Ishikawa (cell line): ENCODE measurements around the gene COMT.

ENCODE experiments used
- CEBPB ChIP-seq: IDR thresholded peaks from 2 replicates; pipeline ENCODE4 v1.6.1; 2012
- CREB1 ChIP-seq: IDR thresholded peaks from 2 replicates; pipeline ENCODE4 v1.6.1; 2012; ENCODE audit warnings: low read depth
- EGR1 ChIP-seq: IDR thresholded peaks from 2 replicates; pipeline ENCODE4 v1.6.1; 2012
- EP300 ChIP-seq: IDR thresholded peaks from 2 replicates; pipeline ENCODE4 v1.6.1; 2012; ENCODE audit warnings: borderline replicate concordance
- FOXM1 ChIP-seq: IDR thresholded peaks from 2 replicates; pipeline ENCODE4 v1.6.1; 2012; ENCODE audit warnings: low read depth, borderline replicate concordance
- NFIC ChIP-seq: IDR thresholded peaks from 2 replicates; pipeline ENCODE4 v1.6.1; 2012
- RAD21 ChIP-seq: IDR thresholded peaks from 2 replicates; pipeline ENCODE4 v1.6.1; 2012; ENCODE audit warnings: low read depth
- TAF1 ChIP-seq: IDR thresholded peaks from 2 replicates; pipeline ENCODE4 v1.6.1; 2012; ENCODE audit warnings: low read depth, mild to moderate bottlenecking
- TCF12 ChIP-seq: IDR thresholded peaks from 2 replicates; pipeline ENCODE4 v1.6.1; 2012; ENCODE audit warnings: low read depth
- TEAD4 ChIP-seq: IDR thresholded peaks from 2 replicates; pipeline ENCODE4 v1.6.1; 2012
- YY1 ChIP-seq: IDR thresholded peaks from 2 replicates; pipeline ENCODE4 v1.6.1; 2012; ENCODE audit warnings: low read depth
- ZBTB7A ChIP-seq: IDR thresholded peaks from 2 replicates; pipeline ENCODE4 v1.6.1; 2012; ENCODE audit warnings: low read depth
- TF ChIP-seq, protein P1 (sequence below): IDR thresholded peaks from 2 replicates; pipeline ENCODE4 v1.6.1; 2012
- TF ChIP-seq, protein P2 (sequence below): IDR thresholded peaks from 2 replicates; pipeline ENCODE4 v1.6.1; 2012
- TF ChIP-seq, protein P3 (sequence below): IDR thresholded peaks from 2 replicates; pipeline ENCODE4 v1.6.1; 2012; ENCODE audit warnings: low read depth, mild to moderate bottlenecking

The COMT gene

DNA sequence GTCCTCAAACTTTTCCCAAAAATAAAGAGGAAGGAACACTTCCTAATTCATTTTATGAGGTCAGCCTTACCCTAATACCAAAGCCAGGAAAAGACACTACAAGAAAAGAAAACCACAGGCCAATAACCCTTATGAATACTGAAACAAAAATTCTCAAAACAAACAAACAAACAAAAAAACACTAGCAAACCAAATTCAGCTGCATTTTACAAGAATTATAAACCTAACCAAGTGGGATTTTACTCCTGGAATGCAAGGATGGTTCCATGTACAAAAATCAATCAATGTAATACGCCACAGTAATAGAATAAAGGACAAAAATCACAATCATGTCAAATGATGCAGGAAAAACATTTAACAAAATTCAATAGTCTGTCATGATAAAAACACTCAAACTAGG lies 61.7 kb downstream of the COMT start:
- TF ChIP-seq, protein P1, sequence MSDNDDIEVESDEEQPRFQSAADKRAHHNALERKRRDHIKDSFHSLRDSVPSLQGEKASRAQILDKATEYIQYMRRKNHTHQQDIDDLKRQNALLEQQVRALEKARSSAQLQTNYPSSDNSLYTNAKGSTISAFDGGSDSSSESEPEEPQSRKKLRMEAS = no peak
- TF ChIP-seq YY1 (no peak), RAD21 (no peak), TCF12 (no peak), NFIC (no peak), FOXM1 (no peak), CEBPB (no peak), ZBTB7A (no peak), TAF1 (no peak), TEAD4 (no peak), EGR1 (no peak), CREB1 (no peak)
- TF ChIP-seq, protein P2, sequence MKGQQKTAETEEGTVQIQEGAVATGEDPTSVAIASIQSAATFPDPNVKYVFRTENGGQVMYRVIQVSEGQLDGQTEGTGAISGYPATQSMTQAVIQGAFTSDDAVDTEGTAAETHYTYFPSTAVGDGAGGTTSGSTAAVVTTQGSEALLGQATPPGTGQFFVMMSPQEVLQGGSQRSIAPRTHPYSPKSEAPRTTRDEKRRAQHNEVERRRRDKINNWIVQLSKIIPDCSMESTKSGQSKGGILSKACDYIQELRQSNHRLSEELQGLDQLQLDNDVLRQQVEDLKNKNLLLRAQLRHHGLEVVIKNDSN = no peak
- TF ChIP-seq, protein P3, sequence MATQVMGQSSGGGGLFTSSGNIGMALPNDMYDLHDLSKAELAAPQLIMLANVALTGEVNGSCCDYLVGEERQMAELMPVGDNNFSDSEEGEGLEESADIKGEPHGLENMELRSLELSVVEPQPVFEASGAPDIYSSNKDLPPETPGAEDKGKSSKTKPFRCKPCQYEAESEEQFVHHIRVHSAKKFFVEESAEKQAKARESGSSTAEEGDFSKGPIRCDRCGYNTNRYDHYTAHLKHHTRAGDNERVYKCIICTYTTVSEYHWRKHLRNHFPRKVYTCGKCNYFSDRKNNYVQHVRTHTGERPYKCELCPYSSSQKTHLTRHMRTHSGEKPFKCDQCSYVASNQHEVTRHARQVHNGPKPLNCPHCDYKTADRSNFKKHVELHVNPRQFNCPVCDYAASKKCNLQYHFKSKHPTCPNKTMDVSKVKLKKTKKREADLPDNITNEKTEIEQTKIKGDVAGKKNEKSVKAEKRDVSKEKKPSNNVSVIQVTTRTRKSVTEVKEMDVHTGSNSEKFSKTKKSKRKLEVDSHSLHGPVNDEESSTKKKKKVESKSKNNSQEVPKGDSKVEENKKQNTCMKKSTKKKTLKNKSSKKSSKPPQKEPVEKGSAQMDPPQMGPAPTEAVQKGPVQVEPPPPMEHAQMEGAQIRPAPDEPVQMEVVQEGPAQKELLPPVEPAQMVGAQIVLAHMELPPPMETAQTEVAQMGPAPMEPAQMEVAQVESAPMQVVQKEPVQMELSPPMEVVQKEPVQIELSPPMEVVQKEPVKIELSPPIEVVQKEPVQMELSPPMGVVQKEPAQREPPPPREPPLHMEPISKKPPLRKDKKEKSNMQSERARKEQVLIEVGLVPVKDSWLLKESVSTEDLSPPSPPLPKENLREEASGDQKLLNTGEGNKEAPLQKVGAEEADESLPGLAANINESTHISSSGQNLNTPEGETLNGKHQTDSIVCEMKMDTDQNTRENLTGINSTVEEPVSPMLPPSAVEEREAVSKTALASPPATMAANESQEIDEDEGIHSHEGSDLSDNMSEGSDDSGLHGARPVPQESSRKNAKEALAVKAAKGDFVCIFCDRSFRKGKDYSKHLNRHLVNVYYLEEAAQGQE = no peak

DNA sequence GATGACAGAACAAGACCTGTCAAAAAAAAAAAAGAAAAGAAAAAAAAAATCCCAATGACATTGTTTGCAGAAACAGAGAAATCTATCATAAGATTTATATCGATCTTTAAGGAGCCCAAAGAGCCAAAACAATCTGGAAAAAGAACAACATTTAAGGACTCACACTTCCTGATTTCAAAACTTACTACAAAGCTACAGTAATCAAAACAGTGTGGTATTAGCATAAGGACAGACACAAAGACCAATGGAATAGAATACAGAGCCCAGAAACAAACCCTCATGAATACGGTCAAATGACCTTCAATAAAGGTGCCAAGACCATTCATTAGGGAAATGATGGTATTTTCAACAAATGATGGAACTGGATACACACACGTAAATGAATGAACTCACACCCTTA lies 62.9 kb downstream of the COMT start:
- no peak for TF ChIP-seq TEAD4
- TF ChIP-seq EGR1 = no peak
- TF ChIP-seq, protein P1 = no peak
- no peak for TF ChIP-seq FOXM1
- TF ChIP-seq, protein P2 = no peak
- TF ChIP-seq RAD21 = no peak
- TF ChIP-seq NFIC = no peak
- no peak for TF ChIP-seq ZBTB7A
- no peak for TF ChIP-seq CREB1
- no peak for TF ChIP-seq EP300
- TF ChIP-seq TCF12 = no peak
- TF ChIP-seq CEBPB = no peak

DNA sequence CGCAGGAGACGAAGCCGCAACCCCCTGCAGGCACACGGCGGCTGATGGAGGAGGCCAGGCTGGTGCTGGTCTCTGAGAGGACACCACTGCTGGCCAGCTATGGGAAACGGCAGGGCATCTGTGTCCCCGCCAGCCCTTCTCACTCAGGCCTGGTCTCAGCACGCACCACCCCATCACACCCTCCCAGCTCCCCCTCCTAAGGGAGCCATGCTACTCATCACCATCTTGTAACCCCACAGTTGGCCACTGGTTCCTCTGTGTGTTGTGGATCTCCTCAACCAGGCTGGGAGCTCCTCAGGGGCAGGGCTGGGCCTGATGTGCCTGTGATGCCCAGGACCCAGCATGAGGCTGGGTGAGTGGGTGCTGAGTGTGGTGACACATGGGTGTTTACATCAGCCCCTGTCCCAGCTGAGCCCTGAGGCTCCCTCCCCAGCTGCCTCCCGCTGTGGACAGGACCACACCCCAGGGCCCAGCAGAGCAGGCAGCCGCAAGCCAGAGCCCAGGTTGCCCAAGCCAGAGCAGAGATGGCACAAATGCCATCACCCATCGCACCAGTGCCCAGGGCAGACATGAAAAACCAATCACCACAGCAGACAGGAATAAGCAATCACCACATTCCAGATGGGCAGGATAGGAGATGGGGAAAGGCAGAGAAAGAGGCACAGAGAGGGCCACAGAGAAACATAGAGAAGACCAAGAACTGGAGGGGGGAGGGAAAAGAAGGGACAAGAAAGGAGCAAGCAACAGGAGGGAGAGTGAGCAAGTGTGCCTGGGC lies 66.8 kb downstream of the COMT start:
- no peak for TF ChIP-seq TAF1
- TF ChIP-seq ZBTB7A = no peak
- TF ChIP-seq, protein P2 = no peak
- no peak for TF ChIP-seq EP300
- no peak for TF ChIP-seq RAD21
- TF ChIP-seq NFIC = no peak
- no peak for TF ChIP-seq FOXM1

DNA sequence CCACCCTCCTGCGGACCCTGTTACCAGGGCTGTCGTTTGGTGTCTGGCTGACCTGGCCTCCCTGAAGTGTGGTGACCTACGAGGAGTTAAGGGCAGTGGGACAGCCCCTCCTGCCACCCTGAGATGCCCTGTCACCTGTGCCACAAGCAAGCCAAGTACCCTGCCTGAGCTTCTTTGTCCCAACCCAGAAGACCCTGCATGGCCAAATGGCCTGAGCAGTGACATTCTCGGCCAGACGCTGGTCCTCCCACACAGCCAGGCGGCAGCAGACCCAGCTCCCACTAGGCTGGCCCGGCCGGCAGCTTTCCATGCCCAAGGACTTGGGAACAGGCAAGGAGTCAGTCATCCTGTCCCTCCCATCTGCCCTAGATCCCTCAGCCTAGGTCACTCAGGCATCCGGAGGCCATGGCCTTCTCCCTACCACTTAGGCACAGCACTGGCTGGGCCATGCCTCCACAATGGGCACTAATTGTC lies 67.5 kb downstream of the COMT start:
- TF ChIP-seq YY1 (no peak), RAD21 (no peak), CEBPB (no peak), EGR1 (no peak), TEAD4 (no peak), FOXM1 (no peak), TCF12 (no peak), EP300 (no peak), NFIC (no peak), CREB1 (no peak), TAF1 (no peak), ZBTB7A (no peak)
- TF ChIP-seq, protein P2 = no peak
- TF ChIP-seq, protein P3 = no peak
- TF ChIP-seq, protein P1 = no peak
